ENCODE results near the gene MPPE1.
"Not testable (repeated sequence)": the region's sequence is repeated elsewhere in the genome, so short reads cannot be mapped to it uniquely, and the experiment has no call there.

The MPPE1 gene

DNA sequence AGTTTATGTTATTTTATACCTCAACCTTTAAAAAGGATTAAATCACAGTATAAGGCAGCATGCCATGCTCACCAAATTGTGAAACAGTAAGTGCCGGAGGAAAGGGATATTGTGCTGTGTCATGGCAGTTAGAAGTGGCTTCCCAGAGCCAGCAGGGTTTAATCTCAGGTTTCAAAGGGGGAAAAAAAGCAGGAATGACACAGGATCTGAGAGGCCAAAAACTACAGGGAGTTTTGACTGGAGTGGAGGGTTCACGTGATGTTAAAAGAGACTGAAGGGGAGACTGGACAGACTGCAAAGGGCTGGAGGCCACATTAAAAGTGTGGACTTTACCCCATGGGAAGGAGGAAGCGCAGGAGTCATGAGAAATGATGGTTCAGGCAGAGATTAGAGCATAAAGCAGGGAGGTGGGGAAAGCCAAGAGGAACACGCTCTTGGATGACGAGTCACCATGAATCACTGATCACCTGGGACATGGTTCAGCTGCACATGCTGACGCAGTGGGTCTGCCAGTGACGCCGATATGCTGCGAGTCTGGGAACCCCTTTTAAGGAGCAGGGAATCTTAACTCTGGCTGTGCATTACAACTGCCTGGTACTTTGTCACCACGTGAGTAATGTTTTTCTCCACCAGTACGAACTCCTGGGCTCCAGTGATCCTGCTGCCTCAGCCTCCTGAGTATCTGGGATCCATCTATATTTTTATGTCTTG is 50.8 kb downstream of the MPPE1 start:
- DNase-seq, result peak; percentile 75 to 91

DNA sequence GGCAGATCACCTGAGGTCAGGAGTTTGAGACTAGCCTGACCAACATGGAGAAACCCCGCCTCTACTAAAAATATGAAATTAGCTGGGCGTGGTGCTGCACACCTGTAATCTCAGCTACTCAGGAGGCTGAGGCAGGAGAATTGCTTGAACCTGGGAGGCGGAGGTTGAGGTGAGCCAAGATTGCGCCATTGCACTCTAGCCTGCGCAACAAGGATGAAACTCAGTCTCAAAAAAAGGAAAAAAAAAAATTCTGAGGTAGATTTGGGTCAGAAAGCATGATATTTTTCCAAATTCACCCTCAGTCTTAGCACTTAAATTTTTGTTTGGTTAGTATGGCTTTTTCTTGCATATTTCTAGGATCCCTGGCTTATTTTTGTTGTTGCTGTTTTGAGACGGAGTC is 53.6 kb downstream of the MPPE1 start:
- DNase-seq, result not testable (repeated sequence)

DNA sequence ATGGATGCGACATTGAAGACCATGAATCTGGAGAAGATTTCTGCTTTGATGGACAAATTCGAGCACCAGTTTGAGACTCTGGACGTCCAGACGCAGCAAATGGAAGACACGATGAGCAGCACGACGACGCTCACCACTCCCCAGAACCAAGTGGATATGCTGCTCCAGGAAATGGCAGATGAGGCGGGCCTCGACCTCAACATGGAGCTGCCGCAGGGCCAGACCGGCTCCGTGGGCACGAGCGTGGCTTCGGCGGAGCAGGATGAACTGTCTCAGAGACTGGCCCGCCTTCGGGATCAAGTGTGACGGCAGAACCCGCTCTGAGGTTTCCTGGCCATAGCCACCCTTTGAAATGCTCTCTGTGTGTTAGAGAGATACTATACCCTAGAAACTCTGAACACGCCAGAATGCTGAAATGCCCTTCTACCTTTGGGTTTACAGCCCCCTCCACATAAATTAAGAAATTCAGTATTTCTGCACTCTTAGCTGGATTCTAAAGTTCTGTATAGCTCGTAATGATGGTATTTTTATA is 56.2 kb downstream of the MPPE1 start:
- DNase-seq, result peak; percentile 36 to 64

DNA sequence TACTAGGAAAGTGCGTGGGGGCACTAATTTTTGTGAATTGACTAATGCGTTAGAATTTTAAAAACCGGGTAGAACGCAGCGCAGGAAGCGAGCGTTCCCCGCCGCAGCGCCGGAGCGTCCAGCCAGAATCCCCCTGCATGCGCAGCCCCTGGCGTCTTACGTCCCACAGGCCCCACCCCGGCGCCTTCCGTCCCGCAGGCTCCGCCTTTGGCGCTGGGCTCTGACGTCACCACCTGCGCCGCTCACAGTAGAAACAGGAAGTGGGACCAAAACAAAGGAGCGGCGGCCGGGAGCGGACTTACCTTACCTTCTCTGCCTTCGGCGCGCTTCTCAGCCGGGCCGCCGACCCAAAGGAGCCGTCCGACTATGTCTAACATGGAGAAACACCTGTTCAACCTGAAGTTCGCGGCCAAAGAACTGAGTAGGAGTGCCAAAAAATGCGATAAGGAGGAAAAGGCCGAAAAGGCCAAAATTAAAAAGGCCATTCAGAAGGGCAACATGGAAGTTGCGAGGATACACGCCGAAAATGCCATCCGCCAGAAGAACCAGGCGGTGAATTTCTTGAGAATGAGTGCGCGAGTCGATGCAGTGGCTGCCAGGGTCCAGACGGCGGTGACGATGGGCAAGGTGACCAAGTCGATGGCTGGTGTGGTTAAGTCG is 56.8 kb downstream of the MPPE1 start, which contains the start of gene CHMP1B:
Gene CHMP1B (plus strand): TSS at position 268 of the 660 bp plus-strand sequence. CDS start 99 bp downstream, at position 367.
- DNase-seq, result peak; percentile 97 to 99

DNA sequence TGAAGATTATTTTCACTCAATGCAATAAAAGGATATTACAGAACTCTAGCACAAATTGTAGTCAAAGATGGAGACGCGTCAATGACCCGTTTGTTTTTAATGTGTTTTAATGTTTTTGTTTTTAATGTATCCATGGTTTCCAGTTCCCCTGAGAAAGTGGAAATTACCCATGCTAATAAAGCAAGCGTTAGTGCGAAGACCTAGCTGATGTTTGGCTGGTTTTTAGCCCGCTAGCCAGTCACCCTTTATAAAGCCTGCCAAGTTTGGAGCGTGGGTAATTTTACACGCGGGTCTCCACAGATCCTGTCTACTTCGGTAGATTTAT is 57.3 kb downstream of the MPPE1 start:
- peak in 1 of 2 donors; percentile 47 for DNase-seq

DNA sequence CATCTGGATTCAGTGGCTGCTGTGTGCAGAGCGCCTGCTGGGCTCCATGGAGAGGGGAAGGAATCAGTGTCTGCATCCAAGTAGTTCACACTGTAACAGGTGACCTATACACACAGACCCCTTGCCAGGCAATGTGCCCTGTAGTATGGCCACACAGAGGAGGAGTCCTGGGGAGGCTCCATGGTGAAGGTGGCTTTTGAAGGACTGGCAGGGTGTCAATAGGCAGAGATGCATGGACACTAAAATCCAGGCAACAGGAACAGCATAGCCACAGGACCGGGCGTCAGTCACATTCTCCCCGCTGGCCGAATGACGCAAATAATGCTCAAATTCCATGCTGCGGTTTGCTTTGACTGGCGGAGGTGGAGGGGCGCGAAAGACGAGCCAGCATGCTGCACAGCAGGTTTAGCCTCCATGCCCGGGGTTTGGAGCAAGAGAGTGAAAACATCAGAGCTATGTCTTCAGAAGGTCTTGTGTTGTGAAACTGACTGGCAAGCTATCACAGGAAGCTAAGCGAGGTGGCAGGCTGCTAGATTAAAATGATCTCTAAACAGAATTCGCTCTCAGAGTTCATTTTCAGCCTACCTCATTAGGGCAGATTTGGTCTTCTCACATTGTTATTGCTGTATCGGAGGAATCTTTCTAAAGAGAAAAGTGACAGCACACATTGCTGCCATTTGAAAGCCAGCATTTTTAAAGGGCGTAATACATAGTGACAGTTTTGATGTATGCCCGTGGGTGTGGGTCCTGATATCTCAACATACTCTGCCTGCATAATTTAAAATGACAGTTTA is 58.1 kb downstream of the MPPE1 start:
- DNase-seq, result peak; percentile 39 to 45

DNA sequence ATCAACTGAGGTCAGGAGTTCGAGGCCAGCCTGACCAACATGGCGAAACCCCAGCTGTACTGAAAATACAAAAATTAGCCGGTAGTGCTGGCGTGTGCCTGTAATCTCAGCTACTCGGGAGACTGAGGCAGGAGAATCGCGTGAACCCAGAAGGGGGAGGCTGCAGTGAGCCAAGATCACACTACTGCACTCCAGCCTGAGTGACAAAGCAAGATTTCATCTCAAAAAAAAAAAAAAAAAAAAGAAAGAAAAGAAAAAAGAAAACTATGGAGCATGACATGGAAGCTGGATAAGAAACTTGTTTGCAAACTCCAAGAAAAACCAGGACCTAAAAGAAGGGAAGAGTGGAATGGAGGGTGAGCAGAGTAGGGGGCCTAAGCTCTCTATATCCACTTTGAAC is 58.8 kb downstream of the MPPE1 start:
- no peak for DNase-seq

DNA sequence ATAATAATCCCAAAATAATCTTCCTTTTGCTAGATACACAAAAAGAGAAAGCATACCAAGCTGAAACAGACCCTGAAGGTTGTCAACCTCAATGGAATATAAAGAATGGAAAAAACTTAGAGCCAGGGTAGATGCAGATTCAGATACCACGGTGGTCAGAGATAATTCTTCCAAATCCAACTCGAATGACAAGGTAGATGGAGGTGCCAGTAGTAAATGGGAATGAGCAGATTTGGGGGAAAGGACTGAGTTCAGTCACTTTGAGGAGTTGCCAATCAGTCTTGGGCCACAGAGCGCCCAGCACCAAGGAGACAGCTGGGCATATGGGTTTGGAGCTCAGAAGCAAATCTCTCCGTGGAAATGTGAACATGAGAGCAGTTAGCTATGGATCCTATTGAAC is 60.3 kb downstream of the MPPE1 start:
- no peak for DNase-seq

DNA sequence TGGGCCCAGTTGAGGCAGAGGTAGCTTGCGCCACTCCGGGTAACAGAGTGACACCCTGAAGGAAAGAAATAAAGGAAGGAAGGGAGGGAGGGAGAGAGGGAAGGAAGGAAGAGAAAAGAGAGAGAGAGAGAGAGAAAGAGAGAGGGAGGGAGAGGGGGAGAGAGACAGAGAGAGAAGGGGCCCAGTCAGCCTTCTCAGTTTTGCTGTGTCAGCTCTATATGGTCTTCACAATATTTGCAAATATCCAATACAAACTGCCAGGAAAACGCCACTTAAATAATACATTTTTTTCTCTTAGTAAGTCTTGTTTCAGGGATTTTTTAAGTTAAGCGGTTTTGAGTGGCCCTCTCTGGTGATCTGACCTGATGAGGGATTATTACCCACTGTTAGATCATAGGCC is 62.5 kb downstream of the MPPE1 start:
- DNase-seq, result no peak

DNA sequence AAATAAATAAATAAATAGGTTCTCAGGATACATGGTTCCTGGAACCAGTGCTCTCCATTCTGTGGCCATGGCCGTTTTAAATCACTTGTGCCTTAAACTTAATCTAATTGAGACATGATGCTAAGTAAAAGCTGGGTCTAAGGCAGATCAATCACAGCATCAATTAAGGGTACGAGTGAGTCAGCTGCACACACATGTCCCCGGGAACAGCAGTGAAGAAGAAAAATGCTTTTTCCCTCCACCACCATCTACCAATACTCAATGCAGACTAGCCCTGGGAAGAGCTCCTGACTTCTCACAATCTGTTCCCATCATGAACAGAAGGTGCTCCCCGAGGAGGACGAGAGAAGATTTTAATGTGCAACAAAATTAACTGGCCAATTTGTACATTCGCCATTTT is 63.7 kb downstream of the MPPE1 start:
- no peak for DNase-seq

DNA sequence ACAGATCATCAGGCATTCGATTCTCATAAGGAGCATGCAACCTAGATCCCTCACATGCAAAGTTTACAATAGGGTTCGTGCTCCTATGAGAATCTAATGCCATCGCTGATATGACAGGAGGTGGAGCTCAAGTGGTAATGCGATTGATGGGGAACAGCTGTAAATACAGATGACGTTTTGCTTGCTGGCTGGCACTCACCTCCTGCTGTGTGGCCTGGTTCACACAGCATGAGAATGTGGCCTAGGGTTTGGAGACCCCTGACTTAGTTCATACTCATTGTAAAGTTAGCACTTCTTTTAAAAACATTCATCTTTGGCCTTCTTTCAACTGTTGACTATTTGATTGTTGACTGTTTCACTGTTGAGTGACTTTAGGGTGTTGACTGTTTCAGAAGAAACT is 65.6 kb downstream of the MPPE1 start:
- DNase-seq, result no peak

DNA sequence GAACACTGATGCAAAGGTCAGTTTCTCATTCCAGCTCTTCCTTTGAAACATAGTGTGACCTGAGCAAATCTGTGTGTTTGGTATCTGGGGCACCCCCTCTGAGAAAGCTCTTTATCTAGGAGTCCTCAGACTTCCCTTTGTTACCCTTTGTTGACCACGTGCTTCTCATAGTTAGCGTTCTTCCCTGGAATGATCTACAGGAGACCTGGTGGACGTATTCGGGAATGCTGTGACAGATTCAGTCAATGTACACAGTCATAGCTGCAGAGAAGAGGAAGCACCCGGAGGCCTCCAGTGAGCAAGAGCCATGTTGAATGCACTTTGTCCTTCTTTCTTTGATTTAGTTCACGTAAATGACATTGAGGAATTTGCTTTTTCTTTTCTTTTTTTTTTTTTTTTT is 67.6 kb downstream of the MPPE1 start:
- DNase-seq, result no peak

DNA sequence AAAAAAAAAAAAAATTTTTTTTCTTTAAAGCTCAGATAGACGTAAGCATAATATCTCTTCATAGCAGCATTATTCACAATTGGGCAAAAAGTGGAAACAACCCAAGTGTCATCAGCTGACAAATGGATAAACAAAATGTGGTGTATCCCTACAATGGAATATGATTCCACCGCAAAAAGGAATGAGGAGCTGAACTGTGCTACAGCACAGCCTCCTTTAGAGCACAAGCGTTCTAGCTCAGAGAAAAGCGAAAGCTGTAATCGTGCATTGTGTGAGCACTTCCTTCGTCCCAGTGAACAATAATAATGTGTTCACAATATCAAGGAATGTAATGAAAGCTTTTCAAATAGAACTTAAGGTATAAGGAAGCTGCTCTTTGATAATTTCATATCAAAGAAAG is 68.6 kb downstream of the MPPE1 start:
- no peak for DNase-seq

DNA sequence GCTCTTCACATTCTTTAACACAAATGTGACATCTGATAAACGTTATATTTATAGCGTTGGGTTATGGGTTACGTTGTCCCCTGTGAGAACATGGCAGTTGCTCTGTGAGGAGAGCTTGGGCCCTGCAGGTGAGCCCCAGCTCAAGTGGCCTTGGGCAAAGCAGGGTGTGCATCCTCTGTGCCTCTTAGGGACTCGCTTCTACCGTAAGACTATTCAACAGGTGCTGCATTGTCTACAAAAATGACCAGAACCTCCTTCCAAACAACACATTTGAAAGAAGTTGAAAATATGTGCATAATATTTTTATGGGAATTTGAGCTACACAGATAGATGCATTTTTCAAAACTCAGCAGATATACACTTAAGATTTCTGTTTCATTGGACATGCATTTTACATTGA is 73.3 kb downstream of the MPPE1 start:
- no peak for DNase-seq
